MM.1S (cell line): ENCODE data around the gene CFAP54.

Experiments used
- CTCF ChIP-seq: fragments of 300-600 bp; sonication (generic); IDR thresholded peaks from 2 replicates; pipeline ENCODE4 v1.5.1; 2016; ENCODE audit warnings: antibody characterized with exemption, low read length, mixed read lengths
- EZH2 ChIP-seq: fragments of 300-600 bp; sonication (generic); optimal IDR thresholded peaks from 2 replicates; pipeline ENCODE3; 2017; ENCODE audit warnings: low read depth, mild to moderate bottlenecking, antibody characterized with exemption, low read length, mixed read lengths

GRCh38 chr12:96814200-96814599 is 324.8 kb downstream of the CFAP54 start:
- TF ChIP-seq CTCF = no peak
- no peak for TF ChIP-seq EZH2
